ENCODE data around the gene SENP8. TPM values are rescaled to one million over a fixed set of nuclear protein-coding genes. Genes with fewer than 3 reads are reported as not detected.

The SENP8 gene
- total and polyA plus RNA-seq, 2 of the 13 experiments (the other 11 are each of a cell fraction or from before 2014, with no cell fraction given): 2.7 to 3.0 TPM

DNA sequence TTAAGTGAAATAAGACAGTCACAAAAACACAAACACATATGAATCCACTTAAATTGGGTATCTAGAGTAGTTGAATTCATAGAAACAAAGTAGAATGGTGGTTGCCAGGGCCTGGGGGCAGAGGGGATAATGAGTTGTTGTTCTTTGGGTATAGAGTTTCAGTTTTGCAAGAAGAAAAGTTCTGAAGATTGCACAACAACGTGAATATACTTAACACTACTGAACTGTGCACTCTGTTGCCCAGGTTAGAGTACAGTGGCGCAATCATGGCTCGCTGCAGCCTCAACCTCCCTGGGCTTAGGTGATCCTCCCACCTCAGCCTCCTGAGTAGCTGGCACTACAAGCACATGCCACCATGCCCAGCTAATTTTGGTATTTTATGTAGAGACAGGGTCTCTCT is 64.5 kb downstream of the SENP8 start (continued):
- TF ChIP-seq, protein P1, sequence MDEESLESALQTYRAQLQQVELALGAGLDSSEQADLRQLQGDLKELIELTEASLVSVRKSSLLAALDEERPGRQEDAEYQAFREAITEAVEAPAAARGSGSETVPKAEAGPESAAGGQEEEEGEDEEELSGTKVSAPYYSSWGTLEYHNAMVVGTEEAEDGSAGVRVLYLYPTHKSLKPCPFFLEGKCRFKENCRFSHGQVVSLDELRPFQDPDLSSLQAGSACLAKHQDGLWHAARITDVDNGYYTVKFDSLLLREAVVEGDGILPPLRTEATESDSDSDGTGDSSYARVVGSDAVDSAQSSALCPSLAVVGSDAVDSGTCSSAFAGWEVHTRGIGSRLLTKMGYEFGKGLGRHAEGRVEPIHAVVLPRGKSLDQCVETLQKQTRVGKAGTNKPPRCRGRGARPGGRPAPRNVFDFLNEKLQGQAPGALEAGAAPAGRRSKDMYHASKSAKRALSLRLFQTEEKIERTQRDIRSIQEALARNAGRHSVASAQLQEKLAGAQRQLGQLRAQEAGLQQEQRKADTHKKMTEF (CRISPR knock-in tag; IDR thresholded peaks at IDR 0.05): peak; percentile 85
- no peak for TF ChIP-seq TCF12 (IDR thresholded peaks at IDR 0.05)
- TF ChIP-seq TCF12 (CRISPR knock-in tag; IDR thresholded peaks at IDR 0.05): 0 out of 2 replicates have a peak, but pooled peaks have one; percentile 45
- TF ChIP-seq, protein P2, sequence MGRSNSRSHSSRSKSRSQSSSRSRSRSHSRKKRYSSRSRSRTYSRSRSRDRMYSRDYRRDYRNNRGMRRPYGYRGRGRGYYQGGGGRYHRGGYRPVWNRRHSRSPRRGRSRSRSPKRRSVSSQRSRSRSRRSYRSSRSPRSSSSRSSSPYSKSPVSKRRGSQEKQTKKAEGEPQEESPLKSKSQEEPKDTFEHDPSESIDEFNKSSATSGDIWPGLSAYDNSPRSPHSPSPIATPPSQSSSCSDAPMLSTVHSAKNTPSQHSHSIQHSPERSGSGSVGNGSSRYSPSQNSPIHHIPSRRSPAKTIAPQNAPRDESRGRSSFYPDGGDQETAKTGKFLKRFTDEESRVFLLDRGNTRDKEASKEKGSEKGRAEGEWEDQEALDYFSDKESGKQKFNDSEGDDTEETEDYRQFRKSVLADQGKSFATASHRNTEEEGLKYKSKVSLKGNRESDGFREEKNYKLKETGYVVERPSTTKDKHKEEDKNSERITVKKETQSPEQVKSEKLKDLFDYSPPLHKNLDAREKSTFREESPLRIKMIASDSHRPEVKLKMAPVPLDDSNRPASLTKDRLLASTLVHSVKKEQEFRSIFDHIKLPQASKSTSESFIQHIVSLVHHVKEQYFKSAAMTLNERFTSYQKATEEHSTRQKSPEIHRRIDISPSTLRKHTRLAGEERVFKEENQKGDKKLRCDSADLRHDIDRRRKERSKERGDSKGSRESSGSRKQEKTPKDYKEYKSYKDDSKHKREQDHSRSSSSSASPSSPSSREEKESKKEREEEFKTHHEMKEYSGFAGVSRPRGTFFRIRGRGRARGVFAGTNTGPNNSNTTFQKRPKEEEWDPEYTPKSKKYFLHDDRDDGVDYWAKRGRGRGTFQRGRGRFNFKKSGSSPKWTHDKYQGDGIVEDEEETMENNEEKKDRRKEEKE (IDR thresholded peaks at IDR 0.05): no peak
- TF ChIP-seq PCBP1 (IDR thresholded peaks at IDR 0.05; ENCODE audit: borderline replicate concordance, low read depth, low read length): no peak
- no peak for TF ChIP-seq GPN1 (CRISPR knock-in tag; IDR thresholded peaks at IDR 0.05; ENCODE audit: borderline replicate concordance)
- TF ChIP-seq, protein P3, sequence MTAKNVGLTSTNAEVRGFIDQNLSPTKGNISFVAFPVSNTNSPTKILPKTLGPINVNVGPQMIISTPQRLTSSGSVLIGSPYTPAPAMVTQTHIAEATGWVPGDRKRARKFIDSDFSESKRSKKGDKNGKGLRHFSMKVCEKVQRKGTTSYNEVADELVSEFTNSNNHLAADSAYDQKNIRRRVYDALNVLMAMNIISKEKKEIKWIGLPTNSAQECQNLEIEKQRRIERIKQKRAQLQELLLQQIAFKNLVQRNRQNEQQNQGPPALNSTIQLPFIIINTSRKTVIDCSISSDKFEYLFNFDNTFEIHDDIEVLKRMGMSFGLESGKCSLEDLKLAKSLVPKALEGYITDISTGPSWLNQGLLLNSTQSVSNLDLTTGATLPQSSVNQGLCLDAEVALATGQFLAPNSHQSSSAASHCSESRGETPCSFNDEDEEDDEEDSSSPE (CRISPR knock-in tag; IDR thresholded peaks at IDR 0.05): no peak
- TF ChIP-seq ZNF317 (CRISPR knock-in tag; IDR thresholded peaks at IDR 0.05): peak; percentile 57; the same call in 1 of the 2 replicates
- TF ChIP-seq TAF15 (IDR thresholded peaks at IDR 0.05; ENCODE audit: low read depth, low read length, poor library complexity, severe bottlenecking): no peak
- TF ChIP-seq ASH2L (IDR thresholded peaks at IDR 0.05; ENCODE audit: insufficient read length, low read depth, low read length): peak; percentile 44
- TF ChIP-seq HOXD1 (CRISPR knock-in tag; IDR thresholded peaks at IDR 0.05): 0 out of 2 replicates have a peak, but pooled peaks have one; percentile 42
- TF ChIP-seq SATB2 (CRISPR knock-in tag; IDR thresholded peaks at IDR 0.05): no peak
- TF ChIP-seq KDM2A (CRISPR knock-in tag; IDR thresholded peaks at IDR 0.05; ENCODE audit: borderline replicate concordance, low read depth): peak; percentile 42; the same call in 1 of the 2 replicates
- TF ChIP-seq ISL2 (CRISPR knock-in tag; IDR thresholded peaks at IDR 0.05): peak; percentile 82
- no peak for TF ChIP-seq CCDC6 (CRISPR knock-in tag; IDR thresholded peaks at IDR 0.05)
- TF ChIP-seq, protein P4, sequence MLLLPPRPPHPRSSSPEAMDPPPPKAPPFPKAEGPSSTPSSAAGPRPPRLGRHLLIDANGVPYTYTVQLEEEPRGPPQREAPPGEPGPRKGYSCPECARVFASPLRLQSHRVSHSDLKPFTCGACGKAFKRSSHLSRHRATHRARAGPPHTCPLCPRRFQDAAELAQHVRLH (CRISPR knock-in tag; IDR thresholded peaks at IDR 0.05; ENCODE audit: borderline replicate concordance, low read depth): peak; percentile 69; the same call in 1 of the 2 replicates
- TF ChIP-seq, protein P5, sequence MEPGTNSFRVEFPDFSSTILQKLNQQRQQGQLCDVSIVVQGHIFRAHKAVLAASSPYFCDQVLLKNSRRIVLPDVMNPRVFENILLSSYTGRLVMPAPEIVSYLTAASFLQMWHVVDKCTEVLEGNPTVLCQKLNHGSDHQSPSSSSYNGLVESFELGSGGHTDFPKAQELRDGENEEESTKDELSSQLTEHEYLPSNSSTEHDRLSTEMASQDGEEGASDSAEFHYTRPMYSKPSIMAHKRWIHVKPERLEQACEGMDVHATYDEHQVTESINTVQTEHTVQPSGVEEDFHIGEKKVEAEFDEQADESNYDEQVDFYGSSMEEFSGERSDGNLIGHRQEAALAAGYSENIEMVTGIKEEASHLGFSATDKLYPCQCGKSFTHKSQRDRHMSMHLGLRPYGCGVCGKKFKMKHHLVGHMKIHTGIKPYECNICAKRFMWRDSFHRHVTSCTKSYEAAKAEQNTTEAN (CRISPR knock-in tag; conservative IDR thresholded peaks at IDR 0.05): peak; percentile 93
- TF ChIP-seq, protein P6, sequence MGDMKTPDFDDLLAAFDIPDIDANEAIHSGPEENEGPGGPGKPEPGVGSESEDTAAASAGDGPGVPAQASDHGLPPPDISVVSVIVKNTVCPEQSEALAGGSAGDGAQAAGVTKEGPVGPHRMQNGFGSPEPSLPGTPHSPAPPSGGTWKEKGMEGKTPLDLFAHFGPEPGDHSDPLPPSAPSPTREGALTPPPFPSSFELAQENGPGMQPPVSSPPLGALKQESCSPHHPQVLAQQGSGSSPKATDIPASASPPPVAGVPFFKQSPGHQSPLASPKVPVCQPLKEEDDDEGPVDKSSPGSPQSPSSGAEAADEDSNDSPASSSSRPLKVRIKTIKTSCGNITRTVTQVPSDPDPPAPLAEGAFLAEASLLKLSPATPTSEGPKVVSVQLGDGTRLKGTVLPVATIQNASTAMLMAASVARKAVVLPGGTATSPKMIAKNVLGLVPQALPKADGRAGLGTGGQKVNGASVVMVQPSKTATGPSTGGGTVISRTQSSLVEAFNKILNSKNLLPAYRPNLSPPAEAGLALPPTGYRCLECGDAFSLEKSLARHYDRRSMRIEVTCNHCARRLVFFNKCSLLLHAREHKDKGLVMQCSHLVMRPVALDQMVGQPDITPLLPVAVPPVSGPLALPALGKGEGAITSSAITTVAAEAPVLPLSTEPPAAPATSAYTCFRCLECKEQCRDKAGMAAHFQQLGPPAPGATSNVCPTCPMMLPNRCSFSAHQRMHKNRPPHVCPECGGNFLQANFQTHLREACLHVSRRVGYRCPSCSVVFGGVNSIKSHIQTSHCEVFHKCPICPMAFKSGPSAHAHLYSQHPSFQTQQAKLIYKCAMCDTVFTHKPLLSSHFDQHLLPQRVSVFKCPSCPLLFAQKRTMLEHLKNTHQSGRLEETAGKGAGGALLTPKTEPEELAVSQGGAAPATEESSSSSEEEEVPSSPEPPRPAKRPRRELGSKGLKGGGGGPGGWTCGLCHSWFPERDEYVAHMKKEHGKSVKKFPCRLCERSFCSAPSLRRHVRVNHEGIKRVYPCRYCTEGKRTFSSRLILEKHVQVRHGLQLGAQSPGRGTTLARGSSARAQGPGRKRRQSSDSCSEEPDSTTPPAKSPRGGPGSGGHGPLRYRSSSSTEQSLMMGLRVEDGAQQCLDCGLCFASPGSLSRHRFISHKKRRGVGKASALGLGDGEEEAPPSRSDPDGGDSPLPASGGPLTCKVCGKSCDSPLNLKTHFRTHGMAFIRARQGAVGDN (CRISPR knock-in tag; IDR thresholded peaks at IDR 0.05): no peak; the same call in 1 of the 2 replicates

Data from HepG2 (cell line).